COLO829 (cell line): Measurements from ENCODE around the gene PREX1.
"Not testable (repeated sequence)": the region's sequence is repeated elsewhere in the genome, so short reads cannot be mapped to it uniquely, and the experiment has no call there.

Experiments used
- DNase-seq: peaks from one replicate; pipeline ENCODE4 v3.0.0; 2012; ENCODE audit warnings: low spot score

PREX1 gene

DNA sequence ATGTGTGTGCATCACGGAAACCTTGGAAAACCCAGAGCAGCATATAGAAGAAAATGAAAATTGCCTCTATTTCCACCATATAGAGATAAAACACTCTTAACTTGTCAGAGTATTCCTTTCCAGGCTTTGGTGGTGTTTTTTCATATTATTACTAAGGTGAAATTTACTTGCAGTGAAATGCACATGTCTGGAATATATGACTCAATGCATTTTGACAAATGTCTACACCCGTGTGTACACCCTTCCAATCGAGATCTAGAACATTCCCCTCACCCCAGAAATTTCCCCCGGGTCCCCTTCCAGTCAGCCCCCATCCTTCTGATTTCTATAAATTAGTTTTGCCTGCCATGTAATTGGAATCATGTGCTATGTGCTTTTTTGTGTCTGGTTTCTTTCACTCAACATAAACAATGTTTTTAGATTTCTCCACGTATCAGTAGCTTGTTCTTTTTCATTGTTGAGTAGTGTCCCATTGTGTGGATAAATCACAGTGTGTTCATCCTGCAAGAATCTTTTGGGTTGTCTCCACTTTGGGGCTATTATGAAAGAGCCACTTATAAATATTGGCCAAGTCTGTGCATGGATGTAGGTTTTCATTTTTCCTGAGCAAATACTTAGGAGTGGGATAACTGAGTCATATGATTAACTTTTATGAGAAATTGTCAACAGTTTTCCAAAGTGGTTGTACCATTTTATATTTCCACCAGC lies 19.9 kb upstream of the PREX1 start:
- no peak for DNase-seq

DNA sequence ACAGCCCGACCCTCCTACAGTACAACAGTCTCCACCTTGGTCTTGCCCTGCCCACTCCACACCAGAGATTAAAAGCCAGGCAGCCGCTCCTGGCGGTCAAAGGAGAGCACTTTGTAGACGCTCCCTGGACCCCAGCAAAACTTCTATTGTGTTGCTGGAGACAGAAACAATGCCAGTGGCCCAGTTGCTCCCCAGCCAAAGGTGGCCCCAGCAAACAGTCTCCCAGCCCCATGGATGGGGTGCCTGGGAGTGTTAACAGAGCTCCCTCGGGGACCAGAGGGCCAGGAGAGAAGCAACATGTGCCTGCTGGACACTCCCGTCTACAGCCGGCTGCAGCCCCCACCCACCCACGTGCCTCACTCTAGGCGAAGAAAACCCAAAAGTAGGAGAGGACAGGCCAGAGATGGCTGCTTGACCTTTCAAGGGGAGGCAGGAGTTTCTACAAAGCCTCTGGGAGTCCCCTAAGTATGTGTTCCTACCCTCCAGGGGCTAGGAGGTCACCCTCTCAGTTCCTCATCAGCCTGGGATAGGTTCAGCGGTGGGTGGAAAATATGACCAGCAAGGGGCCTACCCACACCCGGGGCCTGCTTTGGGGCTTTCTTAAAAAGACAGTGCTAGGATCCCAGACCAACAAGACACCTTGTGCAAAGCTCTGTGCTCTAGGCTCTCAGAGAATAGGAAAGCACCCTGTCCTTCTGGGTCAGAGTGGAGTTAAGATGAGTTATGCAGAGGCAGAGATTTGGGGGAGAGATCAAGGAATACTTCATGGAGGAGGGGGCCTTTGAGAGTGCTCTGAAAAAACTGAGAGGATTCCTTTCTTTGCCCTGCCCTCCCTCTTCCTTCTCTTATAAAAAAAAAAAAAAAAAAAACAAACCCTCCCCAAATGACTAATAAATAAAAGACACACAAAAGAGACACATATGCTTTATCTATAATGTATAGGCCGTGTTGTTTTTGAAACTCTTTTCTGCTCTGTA lies 19.0 kb upstream of the PREX1 start:
- DNase-seq = no peak

DNA sequence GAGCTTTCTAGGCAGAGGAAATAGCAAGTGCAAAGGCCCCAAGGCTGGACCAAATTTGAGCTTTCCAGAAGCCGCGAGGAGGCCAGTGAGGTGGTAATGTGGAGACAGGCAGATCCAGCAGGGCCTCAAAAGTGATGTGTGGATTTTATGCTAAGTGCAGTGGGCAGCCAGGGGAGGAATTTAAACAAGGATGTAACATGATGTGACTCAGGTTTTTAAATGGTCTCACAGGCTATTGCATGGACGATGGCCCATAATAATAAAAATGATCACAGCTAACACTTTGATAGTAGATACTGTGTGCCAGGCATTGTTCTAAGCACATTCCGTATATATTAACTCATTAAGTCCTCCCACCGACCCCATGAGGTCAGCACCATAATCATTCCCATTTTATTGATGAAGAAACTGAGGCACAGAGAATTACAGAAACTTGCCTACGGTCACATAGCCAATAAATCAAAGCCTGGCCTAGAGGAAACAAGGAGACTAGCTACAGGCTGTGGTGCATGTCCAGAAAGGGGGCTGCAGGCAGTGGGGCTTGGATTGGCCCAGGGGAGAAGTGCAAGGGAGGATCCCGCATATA lies 18.0 kb upstream of the PREX1 start:
- DNase-seq = no peak

DNA sequence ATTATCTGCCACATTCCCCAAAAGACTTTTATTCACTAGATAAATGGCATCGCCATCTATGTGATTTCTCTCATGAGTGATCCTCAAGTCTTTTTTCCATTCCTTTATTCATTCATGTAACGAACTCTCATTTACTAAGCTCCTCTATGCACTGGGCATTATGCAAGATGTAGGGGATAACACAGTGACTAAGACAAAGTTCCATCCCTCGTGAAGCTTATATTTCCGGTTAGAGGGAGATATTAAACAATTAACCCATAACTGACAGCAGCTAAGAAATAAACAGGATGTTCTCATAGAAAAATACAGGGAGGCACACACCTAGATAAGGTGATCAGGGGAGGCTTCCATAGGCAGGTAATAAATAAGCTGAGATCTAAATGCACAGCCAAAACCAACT lies 17.2 kb upstream of the PREX1 start:
- DNase-seq = no peak

DNA sequence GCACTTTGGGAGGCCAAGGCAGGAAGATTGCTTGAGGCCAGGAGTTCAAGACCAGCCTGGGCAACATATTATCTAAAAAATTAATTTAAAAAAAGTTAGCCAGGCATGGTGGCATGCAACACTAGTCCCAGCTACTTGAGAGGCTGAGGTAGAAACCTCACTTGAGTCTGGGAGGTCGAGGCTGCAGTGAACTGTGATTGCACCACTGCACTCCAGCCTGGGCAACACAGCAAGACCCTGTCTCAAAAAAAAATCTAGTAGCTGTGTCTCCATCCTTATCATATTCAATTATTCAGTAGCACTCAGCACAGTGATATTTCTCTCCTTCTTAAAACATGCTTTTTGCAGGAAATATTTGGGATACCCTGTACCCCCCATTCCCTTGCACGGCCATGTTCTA lies 16.1 kb upstream of the PREX1 start:
- not testable (repeated sequence) for DNase-seq

DNA sequence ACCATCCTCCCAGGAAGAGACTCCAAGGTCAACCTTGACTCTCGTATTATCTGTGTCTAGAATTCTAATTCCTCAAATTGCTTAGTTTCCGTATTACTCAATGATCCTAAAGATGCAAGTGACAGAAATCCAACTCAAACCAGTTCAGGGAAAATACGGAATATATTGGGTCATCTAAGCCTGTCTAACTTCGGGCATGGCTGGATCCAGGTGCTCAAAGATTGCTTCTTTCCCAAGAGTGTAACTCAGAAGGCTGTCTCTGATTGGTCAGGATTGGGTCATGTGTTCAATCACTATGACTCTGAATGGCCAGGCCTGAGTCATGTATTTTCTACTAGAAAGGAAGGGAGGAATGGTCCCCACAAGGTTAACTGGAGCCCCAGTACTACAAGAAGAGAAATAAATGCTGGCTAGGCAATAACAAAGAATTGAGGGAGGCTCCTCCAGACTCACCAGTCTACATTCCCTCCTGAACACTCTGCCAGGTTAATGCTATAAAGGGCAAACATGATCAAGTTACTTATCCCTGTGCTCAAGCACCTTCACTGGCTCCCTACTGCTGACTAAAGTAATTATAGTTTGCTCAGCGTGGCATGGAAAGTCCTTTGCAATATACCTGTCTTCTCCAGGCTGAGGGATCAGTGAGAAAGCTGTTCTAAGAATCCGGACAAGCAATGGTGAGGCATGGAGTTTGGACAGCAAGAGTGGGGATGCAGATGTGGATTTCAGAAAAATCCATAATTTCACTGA lies 15.4 kb upstream of the PREX1 start:
- no peak for DNase-seq

DNA sequence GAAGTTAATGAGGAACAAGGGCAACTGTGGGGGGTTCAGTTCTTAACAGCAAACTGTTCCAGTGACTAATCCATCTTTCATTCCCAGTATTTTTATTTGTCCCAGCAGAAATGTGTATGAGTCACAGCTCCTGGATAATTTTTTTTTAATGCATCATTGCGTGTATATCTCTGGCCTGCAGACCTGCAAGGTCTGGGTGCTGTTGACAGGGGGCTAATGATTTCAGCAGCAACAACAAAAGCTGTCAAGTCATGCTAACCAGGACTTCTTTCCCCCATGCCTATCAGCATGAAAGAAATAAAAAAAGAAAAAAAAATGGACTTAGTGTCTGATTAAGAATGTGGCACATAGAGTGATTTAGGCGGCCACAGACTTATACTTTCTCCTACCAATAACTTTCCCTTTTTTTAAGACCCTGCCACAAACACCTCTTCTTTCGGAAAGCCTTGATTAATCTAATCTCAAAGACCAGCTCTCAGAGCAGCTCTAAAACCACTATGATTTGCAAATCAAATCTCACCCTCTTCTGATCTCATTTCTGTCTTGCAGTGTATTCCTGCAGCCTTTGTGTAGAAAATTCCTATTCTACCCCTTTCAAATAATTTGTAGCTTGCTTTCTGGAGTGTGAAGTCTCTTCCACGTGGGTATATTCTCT lies 14.2 kb upstream of the PREX1 start:
- peak; percentile 70 for DNase-seq

DNA sequence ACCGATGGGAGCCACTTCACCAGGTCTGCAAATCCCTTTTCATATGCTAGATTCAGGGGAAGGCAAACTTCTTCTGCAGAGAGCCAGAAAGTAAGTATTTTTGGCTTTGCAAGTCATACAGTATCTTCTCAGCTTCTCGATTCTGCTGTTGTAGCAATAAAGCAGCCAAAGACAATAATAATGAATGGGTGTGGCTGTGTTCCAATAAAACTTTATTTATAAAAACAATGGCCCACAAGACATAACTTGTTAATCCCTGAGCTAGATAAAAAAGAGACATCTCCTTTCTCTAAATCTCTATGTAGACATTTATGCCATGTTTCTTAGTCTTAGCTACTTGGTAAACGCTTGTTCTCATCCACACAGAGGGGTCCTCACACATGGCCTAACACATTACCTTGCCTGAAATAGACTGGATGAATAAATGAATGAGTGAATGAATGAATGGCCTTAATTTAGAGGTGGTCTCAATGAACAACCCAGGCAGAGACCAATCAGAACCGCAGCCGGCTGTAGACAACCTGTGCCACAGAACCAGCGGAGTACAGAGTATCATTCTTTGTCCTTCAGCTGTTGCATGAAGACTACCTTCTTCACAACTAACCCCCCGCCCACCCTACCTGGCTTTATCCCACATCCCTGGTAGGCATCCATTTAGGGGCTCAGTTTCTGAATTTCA lies 13.5 kb upstream of the PREX1 start:
- no peak for DNase-seq

DNA sequence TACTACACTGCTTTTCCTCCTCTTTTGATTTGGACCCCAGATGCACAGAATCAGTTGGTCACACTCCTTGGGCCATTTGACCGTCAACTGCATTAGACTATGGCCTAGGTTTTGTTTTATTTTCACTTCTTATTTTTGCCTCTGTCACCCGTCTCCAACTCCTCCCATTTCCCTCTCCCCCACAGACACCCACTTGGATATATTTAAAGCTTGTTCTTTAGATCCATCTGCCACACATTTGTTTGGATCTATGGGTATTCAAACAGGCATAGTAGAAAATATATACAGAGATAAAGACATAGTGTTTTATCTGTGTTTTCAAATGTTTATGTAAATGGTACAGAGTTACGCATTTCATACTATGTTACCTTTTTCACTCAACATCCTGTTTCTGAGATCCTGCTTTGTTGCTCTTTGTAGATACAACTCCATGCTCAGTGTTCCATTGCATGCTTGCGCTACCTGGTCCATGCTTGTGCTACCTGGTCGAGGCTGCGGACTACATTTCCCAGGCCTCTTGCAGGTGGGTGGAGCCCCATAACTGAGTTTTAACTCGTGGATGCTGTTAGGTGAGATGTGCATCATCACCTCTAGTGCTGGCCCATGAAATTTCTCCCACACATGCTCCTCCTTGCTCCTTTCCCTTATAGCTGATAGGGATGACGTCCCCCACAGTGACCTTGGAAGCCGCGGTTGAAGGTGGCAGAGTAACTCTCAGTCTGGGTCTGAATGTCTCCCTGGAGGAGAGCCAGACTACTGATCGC lies 11.5 kb upstream of the PREX1 start:
- no peak for DNase-seq

DNA sequence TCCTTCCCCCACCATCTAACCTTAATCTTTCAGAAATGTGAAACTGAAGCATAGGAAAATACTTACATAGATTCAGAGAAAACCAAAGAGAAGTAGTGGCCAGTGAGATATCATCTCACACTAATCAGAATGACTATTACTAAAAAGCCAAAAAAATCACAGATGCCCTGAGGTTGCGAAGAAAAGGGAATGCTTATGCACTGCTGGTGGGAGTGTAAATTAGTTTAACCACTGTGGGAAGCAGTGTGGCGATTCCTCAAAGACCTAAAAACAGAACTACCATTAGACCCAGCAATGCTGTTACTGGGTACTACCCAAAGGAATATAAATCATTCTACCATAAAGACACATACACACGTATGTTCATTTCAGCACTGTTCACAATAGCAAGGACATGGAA lies 9.2 kb upstream of the PREX1 start:
- no peak for DNase-seq

DNA sequence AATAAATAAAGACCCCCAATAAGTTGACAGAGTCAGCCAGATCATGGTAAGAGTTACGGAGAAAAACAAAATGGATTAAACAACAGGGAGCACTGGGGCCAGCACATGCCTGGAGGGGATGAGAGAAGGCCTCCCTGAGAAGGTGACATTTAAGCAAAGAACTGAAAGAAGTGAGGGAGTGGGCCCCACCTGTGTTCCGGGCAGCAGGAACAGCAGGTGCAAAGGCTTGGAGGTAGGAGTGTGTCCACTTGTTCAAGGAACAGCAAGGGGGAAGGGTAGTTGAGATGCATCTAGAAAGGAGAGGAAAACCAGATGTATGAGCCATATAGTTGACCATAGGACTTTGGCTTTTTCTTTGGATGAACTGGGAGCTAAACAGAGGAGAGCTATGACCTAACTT lies 7.6 kb upstream of the PREX1 start:
- DNase-seq = no peak

DNA sequence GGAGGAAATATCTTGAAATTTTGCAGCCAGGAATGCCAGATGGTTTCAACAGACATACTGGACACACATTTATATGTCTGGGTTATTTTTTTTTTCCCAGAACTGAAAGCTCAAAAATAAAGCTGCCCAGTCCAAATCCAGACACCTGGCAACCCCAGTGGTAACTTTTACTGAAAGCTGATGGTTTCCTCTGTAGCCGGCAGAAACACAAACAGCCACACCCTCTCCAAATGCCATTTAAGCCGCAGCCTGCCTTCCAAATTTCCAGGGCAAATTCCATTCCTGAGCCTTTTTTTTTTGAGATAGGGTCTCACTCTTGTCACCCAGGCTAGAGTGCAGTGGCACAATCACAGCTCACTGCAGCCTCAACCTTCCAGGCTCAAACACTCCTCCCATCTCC lies 6.5 kb upstream of the PREX1 start:
- DNase-seq = no peak

DNA sequence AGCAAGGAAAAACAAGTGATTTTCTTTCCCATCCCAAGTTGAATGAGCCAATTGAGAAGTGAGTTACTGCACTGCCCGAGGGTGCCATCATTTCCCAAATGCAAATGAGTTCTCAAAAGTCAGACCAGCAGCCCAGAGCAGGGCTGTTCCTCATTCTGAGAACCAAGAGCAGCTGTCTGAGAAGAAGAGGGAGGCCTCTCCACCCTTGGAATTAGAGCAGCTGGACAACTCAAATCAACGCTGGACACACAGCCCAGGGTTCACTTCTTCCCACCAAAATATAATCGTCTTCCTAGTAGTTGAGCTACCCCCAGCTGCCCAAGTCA lies 4.6 kb upstream of the PREX1 start:
- no peak for DNase-seq

DNA sequence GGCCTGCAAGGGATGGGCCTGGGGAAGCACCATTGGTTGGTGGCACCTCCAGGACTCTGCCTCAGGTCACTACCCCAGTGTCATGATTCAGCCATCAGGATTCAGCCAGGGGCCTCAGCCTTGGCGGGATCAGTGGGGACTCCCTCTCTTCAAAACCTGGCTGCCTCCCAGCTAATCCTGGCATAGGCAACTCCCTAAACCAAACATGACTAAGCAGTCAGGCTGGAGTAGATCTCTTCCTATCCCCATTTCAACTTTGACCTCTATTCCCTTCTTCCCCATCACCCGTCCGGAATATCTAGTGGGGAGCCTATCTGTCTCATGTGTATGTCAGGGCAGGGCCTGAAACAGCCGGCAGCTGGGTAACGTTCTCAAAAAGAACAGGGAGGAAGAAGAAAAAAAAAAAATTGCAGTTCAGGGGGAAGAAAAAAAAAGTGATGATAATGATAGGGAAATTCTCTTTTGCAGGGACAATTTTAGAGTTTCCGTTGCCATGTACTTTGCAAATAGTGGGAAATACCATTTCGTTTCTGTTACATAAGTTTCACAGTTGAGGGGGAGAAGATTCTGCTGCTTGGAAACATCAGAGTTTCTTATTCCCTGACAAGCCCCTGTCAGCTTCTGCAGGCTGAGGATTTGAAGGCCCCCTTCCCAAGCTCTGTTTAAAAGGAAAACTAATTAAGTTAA lies 4.1 kb upstream of the PREX1 start:
- DNase-seq = no peak

DNA sequence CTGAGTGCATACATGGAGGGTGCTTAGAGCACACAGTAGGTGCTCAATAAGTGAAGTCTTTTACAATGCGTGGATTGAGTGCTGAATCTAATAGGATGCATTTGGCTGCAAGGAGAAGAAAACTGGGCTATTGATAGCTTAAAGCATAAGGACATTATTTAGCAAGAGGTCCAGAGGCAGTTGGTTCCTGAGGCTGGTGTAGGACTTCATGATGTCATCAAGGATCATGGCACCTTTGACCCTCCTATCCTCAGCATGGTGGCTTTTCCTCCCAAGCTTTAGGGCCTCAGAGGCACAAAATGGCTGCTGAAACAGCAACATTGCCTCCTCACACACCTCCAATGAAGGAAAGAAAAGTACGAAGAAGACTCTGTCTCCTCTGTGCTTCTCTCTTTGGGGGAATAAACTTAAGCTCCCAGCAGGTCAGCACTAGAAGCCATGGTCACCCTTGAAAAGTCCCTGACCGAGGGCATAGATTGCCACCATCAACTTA lies 3.1 kb upstream of the PREX1 start:
- DNase-seq = no peak

DNA sequence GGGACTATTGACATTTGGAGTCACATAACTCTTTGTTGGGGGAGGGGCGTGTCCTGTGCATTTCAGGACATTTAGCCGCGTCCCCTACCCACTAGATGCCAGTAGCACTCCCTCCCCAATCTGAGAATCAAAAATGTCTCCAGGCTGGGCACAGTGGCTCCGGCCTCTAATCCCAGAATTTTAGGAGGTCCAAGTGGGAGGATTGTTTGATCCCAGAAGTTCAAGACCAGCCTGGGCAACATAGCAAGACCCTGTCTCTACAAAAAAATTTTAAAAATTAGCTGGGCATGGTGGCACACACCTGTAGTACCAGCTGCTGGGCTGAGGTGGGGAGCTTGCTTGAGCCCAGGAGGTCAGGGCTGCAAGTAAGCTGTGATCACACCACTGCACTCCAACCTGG lies 2.1 kb upstream of the PREX1 start:
- DNase-seq = no peak

DNA sequence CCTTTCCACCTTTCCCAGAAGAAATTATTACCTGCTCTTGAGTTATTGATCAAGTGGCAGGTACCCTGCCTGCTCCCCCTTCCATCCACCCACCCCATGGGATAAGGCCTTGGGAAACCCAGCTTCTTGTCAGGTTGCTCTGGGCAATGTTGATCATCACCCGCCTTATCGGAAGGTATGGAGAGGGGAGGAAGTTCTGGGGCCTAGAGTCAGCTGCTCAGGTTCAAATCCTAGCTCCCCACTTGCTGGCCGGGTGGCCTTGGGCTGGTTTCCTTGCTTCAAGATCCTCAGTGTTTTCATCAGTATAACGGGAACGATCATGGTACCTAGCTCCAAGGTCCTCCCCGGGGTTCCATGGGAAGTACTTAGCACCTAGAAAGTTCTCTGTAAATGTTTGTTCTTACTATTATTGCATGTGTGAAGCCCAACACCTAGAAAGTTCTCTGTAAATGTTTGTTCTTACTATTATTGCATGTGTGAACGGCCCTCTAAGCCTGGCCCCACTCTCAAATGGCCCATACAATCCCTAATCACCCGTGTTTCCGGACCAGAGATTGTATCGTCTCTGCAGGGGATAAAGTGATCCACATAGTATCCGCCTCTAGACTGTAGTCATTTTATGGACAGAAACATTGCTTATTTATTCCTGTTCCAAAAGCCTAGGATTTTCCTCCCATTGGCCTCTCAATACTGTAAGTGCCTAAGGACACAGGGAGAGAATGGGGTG lies 1.1 kb upstream of the PREX1 start:
- no peak for DNase-seq

DNA sequence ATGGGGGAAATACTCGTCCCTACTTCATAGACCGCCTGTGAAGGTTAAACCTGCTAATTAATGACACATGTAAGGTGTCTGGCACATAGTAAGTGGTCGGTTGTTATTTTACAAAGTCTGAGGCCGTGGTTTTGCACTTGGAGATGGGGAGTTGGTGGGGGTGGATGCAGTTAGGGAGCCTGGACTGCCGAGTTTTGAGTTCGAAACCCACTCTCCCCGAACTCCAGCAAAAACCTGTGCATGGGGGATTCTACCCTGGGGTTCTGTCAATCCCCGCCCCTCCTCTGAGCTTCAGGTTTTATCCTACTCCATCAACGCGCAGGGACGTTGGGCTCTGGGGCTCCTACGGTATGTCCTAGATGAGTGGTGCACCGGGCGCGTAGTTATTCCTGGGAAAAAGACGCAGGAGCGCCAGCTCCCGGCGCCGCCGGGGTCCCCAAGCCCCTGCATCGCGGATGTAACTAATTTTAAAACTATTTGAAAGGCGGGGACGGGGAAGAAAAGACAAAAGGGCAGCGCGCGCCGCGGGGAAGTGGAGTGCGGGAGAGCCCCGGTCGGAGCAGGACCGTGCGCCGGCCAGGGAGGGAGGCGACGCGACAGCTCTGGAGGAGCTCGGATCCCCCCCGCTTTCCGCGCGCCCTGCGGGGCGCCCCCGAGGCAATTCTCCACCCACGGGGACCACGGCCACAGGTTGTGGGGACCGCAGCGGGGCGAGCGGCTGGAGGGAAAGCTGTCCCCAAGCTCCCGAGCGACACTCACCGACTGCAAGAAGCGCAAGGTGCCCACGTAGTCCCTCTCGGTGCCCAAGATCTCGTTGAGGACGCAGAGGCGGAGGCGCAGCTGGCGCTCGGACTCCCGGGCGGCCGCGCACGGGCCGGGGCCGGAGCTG lies 672 bp downstream of the PREX1 start:
- no peak for DNase-seq
